GM23248 (cell line): ENCODE measurements around the gene NVL. TPM values are rescaled to one million over a fixed set of nuclear protein-coding genes. Genes with fewer than 3 reads are reported as not detected.

ENCODE experiments used
- DNase-seq: peaks from one replicate; pipeline ENCODE4 v3.0.0-alpha.2; 2015
- H2AFZ ChIP-seq: fragments of 200-600 bp; sonication (generic); 2 replicates; pipeline ENCODE4 v1.6.1; 2016; ENCODE audit warnings: antibody characterized with exemption
- H3F3A ChIP-seq: fragments of 200-600 bp; sonication (generic); 2 replicates; pipeline ENCODE4 v1.6.1; 2016; ENCODE audit warnings: mild to moderate bottlenecking, antibody characterized with exemption, mixed run types; ENCODE audit not compliant: insufficient read depth
- H3K27ac ChIP-seq: fragments of 200-600 bp; sonication (generic); 2 replicates; pipeline ENCODE4 v1.5.1; 2016; ENCODE audit warnings: mild to moderate bottlenecking
- H3K27me3 ChIP-seq: fragments of 200-600 bp; sonication (generic); replicated peaks from 2 replicates; pipeline ENCODE4 v1.6.1; 2016; ENCODE audit warnings: mild to moderate bottlenecking; ENCODE audit not compliant: insufficient read depth
- H3K36me3 ChIP-seq: fragments of 200-600 bp; sonication (generic); 2 replicates; pipeline ENCODE4 v1.6.1; 2016; ENCODE audit warnings: low read depth, mild to moderate bottlenecking
- H3K4me1 ChIP-seq: fragments of 200-600 bp; sonication (generic); 2 replicates; pipeline ENCODE4 v1.6.1; 2016; ENCODE audit warnings: mild to moderate bottlenecking; ENCODE audit not compliant: insufficient read depth
- H3K4me2 ChIP-seq: fragments of 200-600 bp; sonication (generic); one replicate; pipeline ENCODE4 v1.6.1; 2016; ENCODE audit warnings: mild to moderate bottlenecking; ENCODE audit not compliant: unreplicated experiment
- H3K4me3 ChIP-seq: fragments of 200-600 bp; sonication (generic); 2 replicates; pipeline ENCODE4 v1.5.1; 2016; ENCODE audit warnings: mild to moderate bottlenecking
- H3K79me2 ChIP-seq: fragments of 200-600 bp; sonication (generic); 2 replicates; pipeline ENCODE4 v1.6.1; 2016; ENCODE audit warnings: mild to moderate bottlenecking; ENCODE audit not compliant: insufficient read depth
- H3K9ac ChIP-seq: fragments of 200-600 bp; sonication (generic); 2 replicates; pipeline ENCODE4 v1.6.1; 2016; ENCODE audit warnings: mild to moderate bottlenecking
- H3K9me2 ChIP-seq: fragments of 200-600 bp; sonication (generic); 2 replicates; pipeline ENCODE4 v1.6.1; 2016; ENCODE audit warnings: mixed run types, mild to moderate bottlenecking, moderate library complexity; ENCODE audit not compliant: insufficient read depth
- H3K9me3 ChIP-seq: fragments of 200-600 bp; sonication (generic); one replicate; pipeline ENCODE4 v1.6.1; 2017; ENCODE audit warnings: low read depth
- H4K20me1 ChIP-seq: fragments of 200-600 bp; sonication (generic); 2 replicates; pipeline ENCODE4 v1.6.0; 2016; ENCODE audit not compliant: insufficient read depth
- EZH2 ChIP-seq: fragments of 200-600 bp; sonication (generic); IDR thresholded peaks from 2 replicates; pipeline ENCODE4 v1.6.1; 2018; ENCODE audit warnings: antibody characterized with exemption, mild to moderate bottlenecking; ENCODE audit not compliant: insufficient read depth, poor library complexity, severe bottlenecking
- EZH2phosphoT487 ChIP-seq: fragments of 200-600 bp; sonication (generic); IDR thresholded peaks from 2 replicates; pipeline ENCODE4 v1.6.1; 2018; ENCODE audit warnings: antibody characterized with exemption, moderate library complexity, mild to moderate bottlenecking, low read depth; ENCODE audit not compliant: insufficient read depth
- WGBS, 2 experiments: methylation state at CpG; one replicate each; pipeline ENCODE4 v1.1.6; 2015 to 2017; ENCODE audit warnings: low lambda C conversion rate in 2 of 2, low coverage in 1 of 2; ENCODE audit errors: missing lambda C conversion rate in 2 of 2; 5-methylcytosine and 5-hydroxymethylcytosine counted together
- in situ Hi-C: fragments of 300-500 bp; cut with MboI; formaldehyde crosslinking; loops from 2 replicates; pipeline ENCODE4 v1.15.0; 2020
- polyA plus RNA-seq: library from polyadenylated mRNA; unstranded; fragments of >200 nt; fragmentation: Nextera tagmentation; extraction: Ambion mirVana; gene quantifications from 2 replicates; pipeline ENCODE4 v1.2.1, GENCODE V29; 2016
- total RNA-seq: library from RNA; depleted of rRNA; stranded (reverse); fragments of >200 nt; shearing (Covaris generic); gene quantifications from 2 replicates; pipeline ENCODE4 v1.2.3, GENCODE V29; 2014

The NVL gene
- total and polyA plus RNA-seq, 2 experiments from 2014 or later = 17.9 to 28.3 TPM

- H3K9ac ChIP-seq = no peak overlapping the region
- H3K79me2 ChIP-seq = no peaks in the 10 kb centered on the region
- no peak overlapping the region for H2AFZ ChIP-seq
- H3K27me3 ChIP-seq = no peaks in the 10 kb centered on the region
- in situ Hi-C loops = loop anchor here (10.0 kb wide), 1 partner anchor 213 kb away; no protein-coding TSS in a partner anchor
- H3K4me3 ChIP-seq = no peak overlapping the region
- no peaks in the 10 kb centered on the region for H3K4me1 ChIP-seq
- no peak overlapping the region for H3K27ac ChIP-seq
- H3K9me2 ChIP-seq = no peaks in the 10 kb centered on the region
- H3K36me3 ChIP-seq = no peaks in the 10 kb centered on the region
- peaks cover 11% of the 10 kb centered on the region for H3F3A ChIP-seq
- no peak for TF ChIP-seq EZH2
- no peak for TF ChIP-seq EZH2phosphoT487
- H3K4me2 ChIP-seq = no peak overlapping the region
- H3K9me3 ChIP-seq = no peaks in the 10 kb centered on the region
- no peak for DNase-seq
- WGBS, 2 experiments = 73 to 83% methylated on average over 4 of the region's 4 CpGs
- H4K20me1 ChIP-seq = no peaks in the 10 kb centered on the region
Observed at GRCh38 chr1:224338150-224338838, 8.3 kb upstream of the NVL start.

- peaks cover 19% of the 10 kb centered on the region for H3F3A ChIP-seq
- H3K4me3 ChIP-seq = no peak overlapping the region
- no peaks in the 10 kb centered on the region for H3K9me3 ChIP-seq
- H3K4me2 ChIP-seq = no peak overlapping the region
- H3K27me3 ChIP-seq = no peaks in the 10 kb centered on the region
- no peak for TF ChIP-seq EZH2
- no peak for TF ChIP-seq EZH2phosphoT487
- H4K20me1 ChIP-seq = no peaks in the 10 kb centered on the region
- peak overlapping the region; percentile 22 for H3K9ac ChIP-seq
- in situ Hi-C loops = loop anchor here (10.0 kb wide), 1 partner anchor 209 kb away; no protein-coding TSS in a partner anchor
- DNase-seq = peak; percentile 45
- peak overlapping the region; percentile 49; the same call in 1 of the 2 replicates for H2AFZ ChIP-seq
- 47 to 52% methylated on average over 5 of the region's 5 CpGs for WGBS, 2 experiments
- no peaks in the 10 kb centered on the region for H3K9me2 ChIP-seq
- H3K79me2 ChIP-seq = peaks cover 7% of the 10 kb centered on the region
- peak overlapping the region; percentile 28; the same call in 1 of the 2 replicates for H3K27ac ChIP-seq
- no peaks in the 10 kb centered on the region for H3K36me3 ChIP-seq
- H3K4me1 ChIP-seq = peaks cover under 1% of the 10 kb centered on the region; the same call in 1 of the 2 replicates
Observed at GRCh38 chr1:224333939-224334786, 4.2 kb upstream of the NVL start.

- WGBS, 2 experiments = 10 to 15% methylated on average over 3 of the region's 3 CpGs
- peak; percentile 72 for DNase-seq
- Histone ChIP-seq H3K9me3 (no peaks in the 10 kb centered on the region), H3K4me3 (no peak overlapping the region), H3K27me3 (no peaks in the 10 kb centered on the region), H4K20me1 (no peaks in the 10 kb centered on the region), H3K4me2 (no peak overlapping the region), H3K27ac (peak overlapping the region; percentile 28; the same call in 1 of the 2 replicates), H3K9ac (peak overlapping the region; percentile 22), H3K4me1 (peaks cover 8% of the 10 kb centered on the region; the same call in 1 of the 2 replicates), H3K79me2 (peaks cover 15% of the 10 kb centered on the region), H3K36me3 (no peaks in the 10 kb centered on the region), H2AFZ (peak overlapping the region; percentile 49; the same call in 1 of the 2 replicates), H3F3A (peaks cover 19% of the 10 kb centered on the region), H3K9me2 (no peaks in the 10 kb centered on the region)
- in situ Hi-C loops = loop anchor here (10.0 kb wide), 1 partner anchor 209 kb away; no protein-coding TSS in a partner anchor
- TF ChIP-seq EZH2phosphoT487 (no peak), EZH2 (no peak)
Observed at GRCh38 chr1:224333309-224333926, 3.4 kb upstream of the NVL start.

DNA sequence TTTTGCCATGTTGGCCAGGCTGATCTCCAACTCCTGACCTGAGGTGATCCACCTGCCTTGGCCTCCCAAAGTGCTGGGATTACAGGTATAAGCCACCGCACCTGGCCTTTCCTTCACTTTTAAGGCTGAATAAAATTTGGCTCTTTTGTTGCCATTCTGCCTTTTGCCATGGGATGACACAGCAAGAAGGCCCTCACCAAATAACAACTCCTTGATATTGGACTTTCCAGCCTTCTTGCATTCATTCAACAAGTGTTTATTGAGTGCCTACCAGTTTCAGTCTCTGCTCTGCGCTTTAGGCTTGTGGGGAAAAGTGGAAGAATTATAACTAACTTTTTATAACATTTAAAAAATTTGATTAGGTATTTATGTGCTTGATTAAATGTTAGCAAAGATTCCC lies 1.9 kb upstream of the NVL start:
- Histone ChIP-seq H3K4me3 (no peak overlapping the region), H3K36me3 (no peaks in the 10 kb centered on the region), H3K27ac (no peak overlapping the region), H2AFZ (no peak overlapping the region), H3K9me3 (no peaks in the 10 kb centered on the region), H3F3A (peaks cover 19% of the 10 kb centered on the region), H4K20me1 (no peaks in the 10 kb centered on the region), H3K9me2 (no peaks in the 10 kb centered on the region), H3K4me1 (peaks cover 11% of the 10 kb centered on the region; the same call in 1 of the 2 replicates), H3K79me2 (peaks cover 31% of the 10 kb centered on the region), H3K27me3 (no peaks in the 10 kb centered on the region), H3K4me2 (no peak overlapping the region), H3K9ac (no peak overlapping the region)
- WGBS, 2 experiments = 96 to 98% methylated on average over 2 of the region's 2 CpGs
- in situ Hi-C loops = loop anchor here (10.0 kb wide), 1 partner anchor 207 kb away; no protein-coding TSS in a partner anchor
- TF ChIP-seq EZH2 = no peak
- no peak for DNase-seq
